ENCODE results near the gene EPHA2. TPM values are rescaled to one million over a fixed set of nuclear protein-coding genes. Genes with fewer than 3 reads are reported as not detected.

Gene EPHA2
- total and polyA plus RNA-seq, 2 experiments from 2014 or later, result 7.5 to 51.2 TPM

GRCh38 chr1:16099412-16099811 is 56.5 kb downstream of the EPHA2 start:
- H3K4me2 ChIP-seq, result no peak overlapping the region
- H3K36me3 ChIP-seq (ENCODE audit: insufficient read depth), result peaks cover 5% of the 10 kb centered on the region; the same call in 1 of the 2 replicates
- H3K9me2 ChIP-seq (ENCODE audit: insufficient read depth), result no peaks in the 10 kb centered on the region
- H2AFZ ChIP-seq, result no peak overlapping the region
- no peaks in the 10 kb centered on the region for H4K20me1 ChIP-seq (replicated peaks; ENCODE audit: insufficient read depth)
- peaks cover 24% of the 10 kb centered on the region for H3K9me3 Mint-ChIP-seq
- no peak overlapping the region for H3K27ac ChIP-seq (ENCODE audit: low read depth)
- DNase-seq (ENCODE audit: low spot score) (no peak), ATAC-seq (no peak)
- peaks cover 6% of the 10 kb centered on the region; the same call in 2 of the 3 replicates for H3K4me1 Mint-ChIP-seq
- no peak overlapping the region for H3K27ac Mint-ChIP-seq
- no peak for TF ChIP-seq CTCF (conservative IDR thresholded peaks at IDR 0.05; ENCODE audit: low read depth in 2 of 2)
- no peak for TF ChIP-seq NANOG (IDR thresholded peaks at IDR 0.05; ENCODE audit: borderline replicate concordance)
- TF ChIP-seq ZNF331 (CRISPR knock-in tag; IDR thresholded peaks at IDR 0.05; ENCODE audit: low read depth), result no peak
- no peak for TF ChIP-seq STAT1 (IDR thresholded peaks at IDR 0.05; ENCODE audit: unreplicated experiment)
- TF ChIP-seq CREB1 (CRISPR knock-in tag; IDR thresholded peaks at IDR 0.05; ENCODE audit: low read depth), result no peak
- no peak for TF ChIP-seq ZNF114 (CRISPR knock-in tag; IDR thresholded peaks at IDR 0.05)
- no peak for TF ChIP-seq ETS1 (IDR thresholded peaks at IDR 0.05)
- TF ChIP-seq EZH2 (IDR thresholded peaks at IDR 0.05; ENCODE audit: low read depth, unreplicated experiment), result no peak
- no peak overlapping the region for H3K4me3 Mint-ChIP-seq
- H3K36me3 Mint-ChIP-seq (ENCODE audit: low read depth), result no peaks in the 10 kb centered on the region; the same call in 1 of the 3 replicates
- H3K4me3 ChIP-seq, result no peak overlapping the region
- H3K4me1 ChIP-seq (ENCODE audit: insufficient read depth), result peaks cover 6% of the 10 kb centered on the region
- peaks cover 14% of the 10 kb centered on the region for H3K27me3 Mint-ChIP-seq (ENCODE audit: insufficient read depth, low read depth, poor library complexity)
- no peaks in the 10 kb centered on the region for H3K79me2 ChIP-seq (replicated peaks; ENCODE audit: insufficient read depth)
- no peaks in the 10 kb centered on the region for H3F3A ChIP-seq (replicated peaks; ENCODE audit: low read depth)
- H3K27me3 ChIP-seq (ENCODE audit: insufficient read depth), result no peaks in the 10 kb centered on the region

GRCh38 chr1:16095447-16095846 is 60.4 kb downstream of the EPHA2 start:
- TF ChIP-seq STAT1 (IDR thresholded peaks at IDR 0.05; ENCODE audit: unreplicated experiment), result no peak
- TF ChIP-seq NANOG (IDR thresholded peaks at IDR 0.05; ENCODE audit: borderline replicate concordance), result no peak
- TF ChIP-seq ETS1 (IDR thresholded peaks at IDR 0.05), result no peak
- Mint-ChIP-seq H3K9me3 (no peaks in the 10 kb centered on the region), H3K27ac (no peak overlapping the region), H3K27me3 (ENCODE audit: insufficient read depth, low read depth, poor library complexity) (peaks cover 12% of the 10 kb centered on the region), H3K4me1 (peaks cover 11% of the 10 kb centered on the region), H3K36me3 (ENCODE audit: low read depth) (no peaks in the 10 kb centered on the region), H3K4me3 (no peak overlapping the region)
- Histone ChIP-seq H3K9me2 (ENCODE audit: insufficient read depth) (no peaks in the 10 kb centered on the region), H3K4me2 (no peak overlapping the region), H2AFZ (no peak overlapping the region), H3K4me3 (no peak overlapping the region), H3K27me3 (ENCODE audit: insufficient read depth) (no peaks in the 10 kb centered on the region), H3F3A (replicated peaks; ENCODE audit: low read depth) (no peaks in the 10 kb centered on the region), H3K79me2 (replicated peaks; ENCODE audit: insufficient read depth) (no peaks in the 10 kb centered on the region), H3K4me1 (ENCODE audit: insufficient read depth) (peaks cover 6% of the 10 kb centered on the region), H3K36me3 (ENCODE audit: insufficient read depth) (no peaks in the 10 kb centered on the region), H3K27ac (ENCODE audit: low read depth) (no peak overlapping the region), H4K20me1 (replicated peaks; ENCODE audit: insufficient read depth) (no peaks in the 10 kb centered on the region)
- ATAC-seq, result no peak
- no peak for DNase-seq (ENCODE audit: low spot score)

All from GM23338 (cell line).